HEK293 (cell line): ENCODE results near the gene HSP90AA1.
"Not testable (repeated sequence)": the region's sequence is repeated elsewhere in the genome, so short reads cannot be mapped to it uniquely, and the experiment has no call there.

Experiments used
- CTCF ChIA-PET: fragments of 350-600 bp; formaldehyde crosslinking; extraction: SDS; loops from one replicate; lab custom pipeline; 2021; ENCODE audit warnings: antibody characterized with exemption; lab: Yijun Ruan, JAX
- POLR2A ChIA-PET: fragments of 300-600 bp; formaldehyde crosslinking; extraction: SDS; loops from one replicate; lab custom pipeline; 2020; ENCODE audit warnings: antibody characterized with exemption, inconsistent platforms; lab: Yijun Ruan, JAX
- H3K27ac ChIP-seq: fragments of 200-500 bp; sonication (Bioruptor generic); 2 replicates; pipeline ENCODE4 v1.5.1; 2014; ENCODE audit warnings: low read depth, low read length, control low read depth, inconsistent platforms; ENCODE audit errors: extremely low read depth
- H3K36me3 ChIP-seq, 2 experiments: fragments of 200-500 bp in 1 of 2; sonication (Bioruptor generic) in 1 of 2; 1 replicate in 1 of 2; 2 replicates in 1 of 2; pipeline ENCODE4 v1.5.1; 2014 to 2017; ENCODE audit warnings: inconsistent platforms in 2 of 2, low read length in 2 of 2; ENCODE audit not compliant: control insufficient read depth in 2 of 2, insufficient read depth in 1 of 2
- H3K4me1 ChIP-seq: fragments of 200-500 bp; sonication (Bioruptor generic); 2 replicates; pipeline ENCODE4 v1.5.1; 2014; ENCODE audit warnings: mild to moderate bottlenecking, low read length, inconsistent platforms; ENCODE audit not compliant: control insufficient read depth, insufficient read depth
- H3K4me3 ChIP-seq: 2 replicates; pipeline ENCODE4 v1.5.1; 2011; ENCODE audit warnings: low read depth, mild to moderate bottlenecking, control low read depth, low read length, moderate library complexity
- H3K9me3 ChIP-seq: fragments of 200-500 bp; sonication (Bioruptor generic); 2 replicates; pipeline ENCODE4 v1.5.1; 2014; ENCODE audit warnings: low read depth, low read length, inconsistent platforms; ENCODE audit not compliant: control insufficient read depth, insufficient read depth
- EGR2 ChIP-seq: fragments of 450-650 bp; formaldehyde crosslinking; IDR thresholded peaks from 2 replicates; pipeline ENCODE4 v1.5.1; 2016; ENCODE audit warnings: low read depth, missing biosample characterization, missing genetic modification characterization
- KLF16 ChIP-seq: fragments of 450-650 bp; formaldehyde crosslinking; IDR thresholded peaks from 2 replicates; pipeline ENCODE4 v1.5.1; 2017; ENCODE audit warnings: missing biosample characterization, missing genetic modification characterization
- MYNN ChIP-seq: fragments of 450-650 bp; formaldehyde crosslinking; IDR thresholded peaks from 2 replicates; pipeline ENCODE4 v1.5.1; 2016; ENCODE audit warnings: missing biosample characterization, missing genetic modification characterization, borderline replicate concordance
- MZF1 ChIP-seq: fragments of 450-650 bp; formaldehyde crosslinking; IDR thresholded peaks from 2 replicates; pipeline ENCODE4 v1.5.1; 2017; ENCODE audit warnings: missing biosample characterization, missing genetic modification characterization, borderline replicate concordance
- ZNF132 ChIP-seq: fragments of 450-650 bp; formaldehyde crosslinking; IDR thresholded peaks from 2 replicates; pipeline ENCODE4 v1.5.1; 2017; ENCODE audit warnings: missing biosample characterization, missing genetic modification characterization, borderline replicate concordance
- ZNF133 ChIP-seq: fragments of 450-650 bp; formaldehyde crosslinking; IDR thresholded peaks from 2 replicates; pipeline ENCODE4 v1.5.1; 2016; ENCODE audit warnings: missing biosample characterization, missing genetic modification characterization
- ZNF24 ChIP-seq: fragments of 450-650 bp; formaldehyde crosslinking; IDR thresholded peaks from 2 replicates; pipeline ENCODE4 v1.5.1; 2016; ENCODE audit warnings: missing biosample characterization, missing genetic modification characterization
- ZNF350 ChIP-seq: fragments of 450-650 bp; formaldehyde crosslinking; IDR thresholded peaks from 2 replicates; pipeline ENCODE4 v1.5.0; 2017; ENCODE audit warnings: missing biosample characterization, mild to moderate bottlenecking, missing genetic modification characterization
- ZNF366 ChIP-seq: fragments of 450-650 bp; formaldehyde crosslinking; conservative IDR thresholded peaks from 2 replicates; pipeline ENCODE4 v1.5.1; 2016; ENCODE audit warnings: missing biosample characterization, missing genetic modification characterization
- ZNF433 ChIP-seq: fragments of 450-650 bp; formaldehyde crosslinking; IDR thresholded peaks from 2 replicates; pipeline ENCODE4 v1.5.1; 2016; ENCODE audit warnings: missing biosample characterization, missing genetic modification characterization, low read depth
- ZNF585B ChIP-seq: fragments of 450-650 bp; formaldehyde crosslinking; IDR thresholded peaks from 2 replicates; pipeline ENCODE4 v1.5.1; 2016; ENCODE audit warnings: missing biosample characterization, missing genetic modification characterization
- TF ChIP-seq, protein P1 (sequence below): fragments of 450-650 bp; formaldehyde crosslinking; IDR thresholded peaks from 2 replicates; pipeline ENCODE4 v1.5.1; 2016; ENCODE audit warnings: missing biosample characterization, missing genetic modification characterization
- TF ChIP-seq, protein P2 (sequence below): fragments of 450-650 bp; formaldehyde crosslinking; IDR thresholded peaks from 2 replicates; pipeline ENCODE4 v1.5.1; 2016; ENCODE audit warnings: missing biosample characterization, missing genetic modification characterization
- TF ChIP-seq, protein P3 (sequence below): fragments of 450-650 bp; formaldehyde crosslinking; IDR thresholded peaks from 2 replicates; pipeline ENCODE4 v1.5.1; 2016; ENCODE audit warnings: missing biosample characterization, missing genetic modification characterization

Gene HSP90AA1

DNA sequence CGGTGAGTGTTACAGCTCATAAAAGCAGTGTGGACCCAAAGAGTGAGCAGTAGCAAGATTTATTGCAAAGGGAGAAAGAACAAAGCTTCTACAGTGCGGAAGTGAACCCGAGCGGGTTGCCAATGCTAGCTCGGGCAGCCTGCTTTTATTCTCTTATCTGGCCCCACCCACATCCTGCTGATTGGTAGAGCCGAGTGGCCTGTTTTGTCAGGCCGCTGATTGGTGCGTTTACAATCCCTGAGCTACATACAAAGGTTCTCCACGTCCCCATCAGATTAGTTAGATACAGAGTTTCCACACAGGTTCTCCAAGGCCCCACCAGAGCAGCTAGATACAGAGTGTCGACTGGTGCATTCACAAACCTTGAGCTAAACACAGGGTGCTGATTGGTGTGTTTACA, 47.9 kb upstream of the HSP90AA1 start:
- H3K9me3 ChIP-seq, POLR2A ChIA-PET, H3K36me3 ChIP-seq, H3K4me1 ChIP-seq, CTCF ChIA-PET, H3K27ac ChIP-seq, H3K4me3 ChIP-seq: not testable (repeated sequence)

DNA sequence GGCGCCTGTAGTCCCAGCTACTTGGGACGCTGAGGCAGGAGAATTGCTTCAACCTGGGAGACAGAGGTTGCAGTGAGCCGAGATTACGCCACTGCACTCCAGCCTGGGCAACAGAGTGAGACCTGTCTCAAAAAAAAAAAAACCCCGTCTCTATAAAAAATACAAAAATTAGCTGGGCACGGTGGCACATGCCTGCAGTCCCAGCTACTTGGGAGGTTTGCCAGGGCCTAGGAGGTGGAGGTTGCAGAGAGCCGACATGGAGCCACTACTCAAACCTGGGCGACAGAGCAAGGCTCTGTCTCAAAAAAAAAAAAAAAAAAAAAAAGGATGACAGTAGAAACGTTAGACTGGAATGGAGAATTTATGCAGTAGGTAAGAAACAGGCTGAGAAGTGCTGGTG, 47.2 kb upstream of the HSP90AA1 start:
- H3K4me3 ChIP-seq, CTCF ChIA-PET, H3K36me3 ChIP-seq, POLR2A ChIA-PET, H3K4me1 ChIP-seq, H3K27ac ChIP-seq, H3K9me3 ChIP-seq: not testable (repeated sequence)

DNA sequence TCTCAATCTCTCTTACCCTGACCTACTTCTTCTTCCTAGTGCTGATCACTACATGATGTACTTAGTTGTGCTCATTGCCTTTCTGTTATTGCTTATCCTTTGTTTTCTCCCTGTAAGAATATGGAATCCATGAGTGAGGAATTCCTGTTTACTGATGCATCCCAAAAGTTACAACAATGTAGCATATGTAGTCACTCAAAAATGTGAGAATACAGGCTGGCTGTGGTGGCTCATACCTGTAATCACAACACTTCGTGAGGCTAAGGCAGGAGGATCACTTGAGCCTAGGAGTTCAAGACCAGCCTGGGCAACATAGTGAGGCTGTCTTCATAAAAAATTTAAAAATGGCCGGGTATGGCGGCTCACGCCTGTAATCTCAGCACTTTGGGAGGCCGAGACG, 44.9 kb upstream of the HSP90AA1 start:
- H3K4me1 ChIP-seq, result 0 out of 2 replicates have a peak, but pooled peaks cover 2% of the 10 kb centered on the region
- ChIA-PET CTCF (interaction anchor here (0.7 kb wide), 1 partner anchor 330 kb away, joined by 3 read pairs; no protein-coding TSS in a partner anchor), POLR2A (no interaction called here)
- no peaks in the 10 kb centered on the region for H3K9me3 ChIP-seq
- H3K4me3 ChIP-seq, result no peak overlapping the region
- peaks cover 0 to 3% of the 10 kb centered on the region in 2 experiments; a peak in 1 of 3 replicates for H3K36me3 ChIP-seq
- no peak overlapping the region for H3K27ac ChIP-seq
- TF ChIP-seq KLF16 (tag by site-specific recombination) (no peak), ZNF350 (tag by site-specific recombination) (no peak), EGR2 (tag by site-specific recombination) (no peak), ZNF133 (tag by site-specific recombination) (no peak), MZF1 (tag by site-specific recombination) (no peak), ZNF366 (no peak), ZNF132 (no peak)
- TF ChIP-seq, protein P1, sequence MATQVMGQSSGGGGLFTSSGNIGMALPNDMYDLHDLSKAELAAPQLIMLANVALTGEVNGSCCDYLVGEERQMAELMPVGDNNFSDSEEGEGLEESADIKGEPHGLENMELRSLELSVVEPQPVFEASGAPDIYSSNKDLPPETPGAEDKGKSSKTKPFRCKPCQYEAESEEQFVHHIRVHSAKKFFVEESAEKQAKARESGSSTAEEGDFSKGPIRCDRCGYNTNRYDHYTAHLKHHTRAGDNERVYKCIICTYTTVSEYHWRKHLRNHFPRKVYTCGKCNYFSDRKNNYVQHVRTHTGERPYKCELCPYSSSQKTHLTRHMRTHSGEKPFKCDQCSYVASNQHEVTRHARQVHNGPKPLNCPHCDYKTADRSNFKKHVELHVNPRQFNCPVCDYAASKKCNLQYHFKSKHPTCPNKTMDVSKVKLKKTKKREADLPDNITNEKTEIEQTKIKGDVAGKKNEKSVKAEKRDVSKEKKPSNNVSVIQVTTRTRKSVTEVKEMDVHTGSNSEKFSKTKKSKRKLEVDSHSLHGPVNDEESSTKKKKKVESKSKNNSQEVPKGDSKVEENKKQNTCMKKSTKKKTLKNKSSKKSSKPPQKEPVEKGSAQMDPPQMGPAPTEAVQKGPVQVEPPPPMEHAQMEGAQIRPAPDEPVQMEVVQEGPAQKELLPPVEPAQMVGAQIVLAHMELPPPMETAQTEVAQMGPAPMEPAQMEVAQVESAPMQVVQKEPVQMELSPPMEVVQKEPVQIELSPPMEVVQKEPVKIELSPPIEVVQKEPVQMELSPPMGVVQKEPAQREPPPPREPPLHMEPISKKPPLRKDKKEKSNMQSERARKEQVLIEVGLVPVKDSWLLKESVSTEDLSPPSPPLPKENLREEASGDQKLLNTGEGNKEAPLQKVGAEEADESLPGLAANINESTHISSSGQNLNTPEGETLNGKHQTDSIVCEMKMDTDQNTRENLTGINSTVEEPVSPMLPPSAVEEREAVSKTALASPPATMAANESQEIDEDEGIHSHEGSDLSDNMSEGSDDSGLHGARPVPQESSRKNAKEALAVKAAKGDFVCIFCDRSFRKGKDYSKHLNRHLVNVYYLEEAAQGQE, result no peak
- TF ChIP-seq, protein P2, sequence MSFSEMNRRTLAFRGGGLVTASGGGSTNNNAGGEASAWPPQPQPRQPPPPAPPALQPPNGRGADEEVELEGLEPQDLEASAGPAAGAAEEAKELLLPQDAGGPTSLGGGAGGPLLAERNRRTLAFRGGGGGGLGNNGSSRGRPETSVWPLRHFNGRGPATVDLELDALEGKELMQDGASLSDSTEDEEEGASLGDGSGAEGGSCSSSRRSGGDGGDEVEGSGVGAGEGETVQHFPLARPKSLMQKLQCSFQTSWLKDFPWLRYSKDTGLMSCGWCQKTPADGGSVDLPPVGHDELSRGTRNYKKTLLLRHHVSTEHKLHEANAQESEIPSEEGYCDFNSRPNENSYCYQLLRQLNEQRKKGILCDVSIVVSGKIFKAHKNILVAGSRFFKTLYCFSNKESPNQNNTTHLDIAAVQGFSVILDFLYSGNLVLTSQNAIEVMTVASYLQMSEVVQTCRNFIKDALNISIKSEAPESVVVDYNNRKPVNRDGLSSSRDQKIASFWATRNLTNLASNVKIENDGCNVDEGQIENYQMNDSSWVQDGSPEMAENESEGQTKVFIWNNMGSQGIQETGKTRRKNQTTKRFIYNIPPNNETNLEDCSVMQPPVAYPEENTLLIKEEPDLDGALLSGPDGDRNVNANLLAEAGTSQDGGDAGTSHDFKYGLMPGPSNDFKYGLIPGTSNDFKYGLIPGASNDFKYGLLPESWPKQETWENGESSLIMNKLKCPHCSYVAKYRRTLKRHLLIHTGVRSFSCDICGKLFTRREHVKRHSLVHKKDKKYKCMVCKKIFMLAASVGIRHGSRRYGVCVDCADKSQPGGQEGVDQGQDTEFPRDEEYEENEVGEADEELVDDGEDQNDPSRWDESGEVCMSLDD (tag by site-specific recombination), result no peak

DNA sequence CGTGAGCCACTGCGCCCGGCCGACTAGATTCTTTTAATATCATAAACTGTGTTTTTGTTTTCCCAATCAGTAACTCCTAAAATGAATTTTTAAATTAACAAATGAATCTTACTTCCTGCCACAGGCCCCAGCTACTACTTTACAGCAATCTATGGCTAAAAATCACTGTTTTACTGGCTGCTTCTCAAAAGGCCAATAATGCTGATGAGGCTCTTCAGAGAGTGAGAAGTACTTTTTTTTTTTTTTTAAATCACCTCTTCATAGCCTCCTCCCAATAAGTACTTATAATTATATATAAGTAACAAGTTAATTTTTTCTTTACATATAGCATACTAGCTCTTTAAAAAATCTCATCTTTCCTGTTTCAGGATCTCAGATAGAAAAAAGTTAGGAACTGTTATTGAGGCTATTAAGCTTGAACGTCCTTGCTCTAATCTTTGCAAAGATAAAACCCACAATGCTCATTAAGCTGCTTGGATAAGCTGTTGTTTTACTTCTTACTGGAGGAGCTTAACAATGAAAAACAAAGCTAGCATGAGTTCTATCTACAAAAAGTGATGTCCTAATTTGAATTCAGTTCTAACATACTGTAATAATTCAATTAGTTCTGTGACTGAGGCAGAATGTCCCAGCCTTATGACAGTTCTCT, 40.1 kb upstream of the HSP90AA1 start:
- Histone ChIP-seq H3K4me3 (no peak overlapping the region), H3K9me3 (no peaks in the 10 kb centered on the region), H3K36me3 (no peaks in the 10 kb centered on the region; a peak in 1 of 3 replicates), H3K4me1 (peaks cover 11% of the 10 kb centered on the region; the same call in 1 of the 2 replicates), H3K27ac (no peak overlapping the region)
- ChIA-PET CTCF (interaction anchor here (0.5 to 2.1 kb wide), 4 partner anchors 11 to 187 kb away, joined by 3 to 11 read pairs (median 4); no protein-coding TSS in a partner anchor), POLR2A (no interaction called here)
- no peak for TF ChIP-seq ZNF585B
- no peak for TF ChIP-seq ZNF24 (tag by site-specific recombination)
- TF ChIP-seq, protein P3, sequence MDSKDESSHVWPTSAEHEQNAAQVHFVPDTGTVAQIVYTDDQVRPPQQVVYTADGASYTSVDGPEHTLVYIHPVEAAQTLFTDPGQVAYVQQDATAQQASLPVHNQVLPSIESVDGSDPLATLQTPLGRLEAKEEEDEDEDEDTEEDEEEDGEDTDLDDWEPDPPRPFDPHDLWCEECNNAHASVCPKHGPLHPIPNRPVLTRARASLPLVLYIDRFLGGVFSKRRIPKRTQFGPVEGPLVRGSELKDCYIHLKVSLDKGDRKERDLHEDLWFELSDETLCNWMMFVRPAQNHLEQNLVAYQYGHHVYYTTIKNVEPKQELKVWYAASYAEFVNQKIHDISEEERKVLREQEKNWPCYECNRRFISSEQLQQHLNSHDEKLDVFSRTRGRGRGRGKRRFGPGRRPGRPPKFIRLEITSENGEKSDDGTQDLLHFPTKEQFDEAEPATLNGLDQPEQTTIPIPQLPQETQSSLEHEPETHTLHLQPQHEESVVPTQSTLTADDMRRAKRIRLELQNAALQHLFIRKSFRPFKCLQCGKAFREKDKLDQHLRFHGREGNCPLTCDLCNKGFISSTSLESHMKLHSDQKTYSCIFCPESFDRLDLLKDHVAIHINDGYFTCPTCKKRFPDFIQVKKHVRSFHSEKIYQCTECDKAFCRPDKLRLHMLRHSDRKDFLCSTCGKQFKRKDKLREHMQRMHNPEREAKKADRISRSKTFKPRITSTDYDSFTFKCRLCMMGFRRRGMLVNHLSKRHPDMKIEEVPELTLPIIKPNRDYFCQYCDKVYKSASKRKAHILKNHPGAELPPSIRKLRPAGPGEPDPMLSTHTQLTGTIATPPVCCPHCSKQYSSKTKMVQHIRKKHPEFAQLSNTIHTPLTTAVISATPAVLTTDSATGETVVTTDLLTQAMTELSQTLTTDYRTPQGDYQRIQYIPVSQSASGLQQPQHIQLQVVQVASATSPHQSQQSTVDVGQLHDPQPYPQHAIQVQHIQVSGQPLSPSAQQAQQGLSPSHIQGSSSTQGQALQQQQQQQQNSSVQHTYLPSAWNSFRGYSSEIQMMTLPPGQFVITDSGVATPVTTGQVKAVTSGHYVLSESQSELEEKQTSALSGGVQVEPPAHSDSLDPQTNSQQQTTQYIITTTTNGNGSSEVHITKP, result no peak
- TF ChIP-seq ZNF433 (tag by site-specific recombination), result no peak
- no peak for TF ChIP-seq MYNN (tag by site-specific recombination)
- TF ChIP-seq, protein P2 (tag by site-specific recombination), result no peak
- TF ChIP-seq ZNF133 (tag by site-specific recombination), result no peak
